Stomach (tissue), 9 donors: ENCODE data around the gene PRELID1. TPM values are rescaled to one million over a fixed set of nuclear protein-coding genes. Genes with fewer than 3 reads are reported as not detected.

Experiments
- DNase-seq, 2 donors: peaks; one replicate each; pipeline versions ENCODE4 v3.0.0 to v3.0.0-alpha.2; 2013 to 2019
- H3K27ac ChIP-seq, 5 donors: fragments of 200-600 bp in 4 of 5; sonication (generic) in 4 of 5; one replicate each; pipeline ENCODE4 v1.5.1; 2013 to 2019; ENCODE audit warnings: mild to moderate bottlenecking in 1 of 5, moderate library complexity in 1 of 5
- H3K27me3 ChIP-seq, 3 donors: fragments of 200-600 bp; sonication (generic); one replicate each; pipeline ENCODE4 v1.5.1; 2017 to 2019; ENCODE audit warnings: mixed run types in 1 of 3
- H3K36me3 ChIP-seq, 4 donors: fragments of 200-600 bp; sonication (generic); 1 replicate in 3 of 4; 2 replicates in 1 of 4; pipeline ENCODE4 v1.5.1; 2016 to 2019
- H3K4me1 ChIP-seq, 4 donors: fragments of 200-600 bp; sonication (generic); one replicate each; pipeline ENCODE4 v1.5.1; 2016 to 2019
- H3K4me3 ChIP-seq, 4 donors: fragments of 200-600 bp; sonication (generic) in 3 of 4; one replicate each; pipeline ENCODE4 v1.5.1; 2016 to 2019; ENCODE audit warnings: mild to moderate bottlenecking in 1 of 4
- H3K9me3 ChIP-seq, 4 donors: fragments of 200-600 bp; sonication (generic); one replicate each; pipeline ENCODE4 v1.5.1; 2016 to 2019
- CTCF ChIP-seq, 7 experiments: fragments of 450-650 bp in 4 of 7; fragments of 200-600 bp in 3 of 7; sonication (generic) in 3 of 7; IDR thresholded peaks; one replicate each; pipeline ENCODE4 v1.5.1; 2016 to 2019; ENCODE audit warnings: antibody characterized with exemption in 7 of 7, control low read depth in 2 of 7, mild to moderate bottlenecking in 1 of 7
- EP300 ChIP-seq: sonication (generic); formaldehyde crosslinking; IDR thresholded peaks from one replicate; pipeline ENCODE4 v1.6.1; 2017; ENCODE audit warnings: antibody characterized with exemption
- POLR2A ChIP-seq, 4 donors: fragments of 450-650 bp; IDR thresholded peaks; one replicate each; pipeline ENCODE4 v1.6.1; 2016; ENCODE audit warnings: antibody characterized with exemption in 4 of 4, control low read depth in 2 of 4, mild to moderate bottlenecking in 1 of 4, moderate library complexity in 1 of 4
- POLR2AphosphoS5 ChIP-seq, 3 donors: sonication (generic); formaldehyde crosslinking; IDR thresholded peaks; one replicate each; pipeline ENCODE4 v1.6.1; 2016; ENCODE audit warnings: antibody characterized with exemption in 3 of 3
- WGBS, 5 donors: extraction: QIAGEN DNeasy Blood & Tissue Kit in 3 of 5; methylation state at CpG; one replicate each; pipeline versions ENCODE4 v1.1.5 to v1.1.7; 2013 to 2018; 5-methylcytosine and 5-hydroxymethylcytosine counted together
- intact Hi-C: fragments of 100-400 bp; cut with DNase I; formaldehyde crosslinking; loops from one replicate; pipeline ENCODE4 v1.15.1; 2023; ENCODE audit warnings: low total_unique reads
- polyA plus RNA-seq, 3 donors: library from polyadenylated mRNA; stranded (reverse); fragments of 200-250 nt; gene quantifications; one replicate each; pipeline ENCODE4 v1.2.3, GENCODE V29; 2013
- total RNA-seq, 5 donors: library from RNA; depleted of rRNA; stranded (reverse); fragments of >200 nt; gene quantifications; one replicate each; pipeline versions ENCODE4 v1.1.0 to v1.2.3, GENCODE V29; 2014 to 2016
- donor health status: healthy with polysubstance abuse.
- donor health status: Bipolar disorder and iron deficiency.
- donor health status: healthy.

PRELID1 gene
- total and polyA plus RNA-seq, 8 donors, result 82.4 to 201 (median 135) TPM

- Histone ChIP-seq H3K36me3 (peaks cover 10 to 89% (median 79%) of the 10 kb centered on the region in 4 donors), H3K4me1 (peaks cover 6 to 52% (median 26%) of the 10 kb centered on the region in 4 donors), H3K4me3 (no peak overlapping the region), H3K27ac (no peak overlapping the region), H3K9me3 (no peaks in the 10 kb centered on the region), H3K27me3 (no peaks in the 10 kb centered on the region)
- intact Hi-C loops, result no loop called here
- DNase-seq, result no peak
- 93 to 97% (median 95%) methylated on average over 6 of the region's 6 CpGs for WGBS, 5 donors
- no peak for TF ChIP-seq EP300
- no peak for TF ChIP-seq CTCF (IDR thresholded peaks at IDR 0.05)
- TF ChIP-seq POLR2AphosphoS5 (IDR thresholded peaks at IDR 0.05), result no peak
Measured at GRCh38 chr5:177343777-177344176, 40.2 kb downstream of the PRELID1 start.

- Histone ChIP-seq H3K9me3 (no peaks in the 10 kb centered on the region), H3K36me3 (peaks cover 10 to 88% (median 75%) of the 10 kb centered on the region in 4 donors), H3K27me3 (no peaks in the 10 kb centered on the region), H3K27ac (no peak overlapping the region), H3K4me1 (peaks cover 17 to 54% (median 35%) of the 10 kb centered on the region in 4 donors), H3K4me3 (no peak overlapping the region)
- intact Hi-C loops, result no loop called here
- no peak for DNase-seq
- WGBS, 5 donors, result 90 to 98% (median 97%) methylated on average over 6 of the region's 6 CpGs
- TF ChIP-seq EP300, result no peak
- no peak for TF ChIP-seq CTCF (IDR thresholded peaks at IDR 0.05)
- no peak for TF ChIP-seq POLR2A (IDR thresholded peaks at IDR 0.05)
- TF ChIP-seq POLR2AphosphoS5 (IDR thresholded peaks at IDR 0.05), result no peak
Measured at GRCh38 chr5:177344891-177345290, 41.3 kb downstream of the PRELID1 start.

- intact Hi-C loops, result no loop called here
- Histone ChIP-seq H3K9me3 (no peaks in the 10 kb centered on the region), H3K27ac (no peak overlapping the region), H3K36me3 (peaks cover 10 to 72% (median 58%) of the 10 kb centered on the region in 4 donors), H3K4me3 (no peak overlapping the region), H3K27me3 (no peaks in the 10 kb centered on the region), H3K4me1 (peaks cover 28 to 58% (median 49%) of the 10 kb centered on the region in 4 donors)
- WGBS, 5 donors, result 45 to 79% (median 58%) methylated on average over 4 of the region's 4 CpGs
- TF ChIP-seq POLR2A (IDR thresholded peaks at IDR 0.05) (no peak), EP300 (no peak), CTCF (IDR thresholded peaks at IDR 0.05) (no peak), POLR2AphosphoS5 (IDR thresholded peaks at IDR 0.05) (no peak)
- no peak for DNase-seq
Measured at GRCh38 chr5:177346820-177347219, 43.2 kb downstream of the PRELID1 start.

GRCh38 chr5:177347699-177348098, 44.1 kb downstream of the PRELID1 start:
- no peaks in the 10 kb centered on the region for H3K27me3 ChIP-seq
- H3K27ac ChIP-seq, result no peak overlapping the region
- 68 to 87% (median 70%) methylated on average over 4 of the region's 4 CpGs for WGBS, 5 donors
- intact Hi-C loops, result no loop called here
- H3K36me3 ChIP-seq, result peaks cover 3 to 64% (median 49%) of the 10 kb centered on the region in 4 donors
- no peak for TF ChIP-seq EP300
- TF ChIP-seq POLR2A (IDR thresholded peaks at IDR 0.05), result no peak
- no peak for TF ChIP-seq POLR2AphosphoS5 (IDR thresholded peaks at IDR 0.05)
- no peak for TF ChIP-seq CTCF (IDR thresholded peaks at IDR 0.05)
- peaks cover 32 to 67% (median 52%) of the 10 kb centered on the region in 4 donors for H3K4me1 ChIP-seq
- H3K4me3 ChIP-seq, result no peak overlapping the region
- DNase-seq, result no peak
- H3K9me3 ChIP-seq, result no peaks in the 10 kb centered on the region
